ENCODE measurements around the gene SMYD3.
"Not testable (repeated sequence)": the region's sequence is repeated elsewhere in the genome, so short reads cannot be mapped to it uniquely, and the experiment has no call there.

Gene SMYD3

DNA sequence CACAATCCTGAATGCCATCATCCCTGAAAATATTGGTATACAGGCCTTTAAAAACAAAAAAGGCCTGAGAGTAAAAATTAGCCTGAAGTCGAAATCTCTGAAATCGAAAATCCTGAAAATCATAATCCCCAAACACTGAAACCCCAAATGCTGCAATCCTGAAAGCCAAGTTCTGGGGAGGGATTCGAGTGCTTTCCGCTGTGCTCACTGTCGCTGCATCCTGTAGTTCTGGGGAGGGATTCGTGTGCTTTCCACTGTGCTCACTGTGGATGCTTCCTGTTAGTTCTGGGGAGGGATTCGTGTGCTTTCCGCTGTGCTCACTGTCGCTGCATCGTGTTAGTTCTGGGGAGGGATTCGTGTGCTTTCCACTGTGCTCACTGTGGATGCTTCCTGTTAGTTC is 435.5 kb downstream of the SMYD3 start:
- not testable (repeated sequence) for DNase-seq (ENCODE audit: low read depth in 2 of 2)

DNA sequence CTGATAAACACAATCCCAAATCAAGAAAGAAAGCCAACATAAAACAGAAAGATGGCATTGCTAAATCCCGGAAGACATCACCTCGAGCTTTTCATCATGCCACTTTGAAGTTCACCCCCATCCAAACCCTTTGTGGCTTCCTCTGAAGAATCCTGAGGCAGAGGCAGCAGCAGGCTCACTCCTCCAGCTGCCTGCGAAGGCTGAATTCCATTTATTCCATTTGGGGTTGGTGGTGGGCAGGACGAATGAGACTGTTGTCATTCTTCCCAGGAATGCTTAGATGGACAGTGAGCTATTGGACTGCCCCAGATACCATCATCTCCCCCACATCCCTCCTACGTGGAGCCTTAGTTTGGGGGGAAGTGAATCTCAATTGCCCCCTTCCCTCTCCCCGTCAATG is 437.5 kb downstream of the SMYD3 start:
- DNase-seq (ENCODE audit: low read depth in 2 of 2): no peak

DNA sequence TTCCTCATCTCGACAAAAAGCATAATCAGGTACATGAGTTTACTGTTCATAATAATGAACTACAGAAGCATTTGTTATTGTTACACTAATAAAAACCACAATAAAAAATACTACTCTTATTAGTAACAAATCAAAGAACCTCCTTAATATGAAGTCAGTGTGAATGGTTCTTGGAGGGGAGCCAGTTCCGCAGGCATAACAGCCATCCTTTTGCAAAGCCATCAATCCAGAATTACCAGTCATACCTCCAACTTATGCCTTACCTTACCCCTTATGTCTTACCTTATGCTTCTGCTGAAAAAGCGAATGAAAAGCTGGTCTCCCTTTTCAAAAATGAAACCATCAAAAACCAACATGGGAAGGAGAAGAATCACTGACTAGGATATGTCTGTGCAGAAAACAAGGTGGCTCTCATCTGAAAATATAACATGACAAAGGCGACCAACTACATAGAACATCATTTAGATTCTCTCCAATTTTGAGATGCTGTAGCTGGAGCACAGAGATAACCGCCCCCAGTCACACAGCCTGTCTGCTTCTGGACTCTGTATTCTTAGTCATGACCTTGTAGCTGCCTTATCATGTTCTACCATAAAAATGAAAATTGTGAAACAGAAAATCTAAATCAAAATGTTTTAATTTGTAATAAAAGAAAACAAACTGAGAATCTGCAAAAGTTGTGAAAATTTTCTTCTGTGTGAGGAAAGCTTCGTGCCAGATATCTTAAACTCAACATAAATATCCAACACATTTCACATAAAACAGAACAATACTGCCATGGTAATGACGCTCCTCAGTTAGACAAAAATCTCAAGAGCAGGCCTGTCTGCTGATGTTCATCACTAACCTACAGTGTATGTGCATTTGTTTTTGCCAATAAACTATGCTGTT is 438.2 kb downstream of the SMYD3 start:
- DNase-seq (ENCODE audit: low read depth in 2 of 2): no peak

DNA sequence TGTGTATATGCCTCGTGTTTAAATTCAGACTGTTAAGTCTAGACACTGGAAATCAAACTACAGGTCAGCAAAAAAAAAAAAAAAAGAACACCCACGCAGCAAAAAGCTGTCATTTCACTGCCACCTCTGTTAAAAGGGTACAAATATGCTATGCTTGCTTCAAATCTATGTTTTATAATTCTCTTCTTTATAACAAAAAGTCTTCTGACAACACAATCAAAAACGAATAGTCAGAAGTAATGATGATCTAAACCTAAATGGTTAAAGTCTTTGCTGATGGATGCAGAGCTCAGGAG is 438.9 kb downstream of the SMYD3 start:
- DNase-seq (ENCODE audit: low read depth in 2 of 2): no peak

DNA sequence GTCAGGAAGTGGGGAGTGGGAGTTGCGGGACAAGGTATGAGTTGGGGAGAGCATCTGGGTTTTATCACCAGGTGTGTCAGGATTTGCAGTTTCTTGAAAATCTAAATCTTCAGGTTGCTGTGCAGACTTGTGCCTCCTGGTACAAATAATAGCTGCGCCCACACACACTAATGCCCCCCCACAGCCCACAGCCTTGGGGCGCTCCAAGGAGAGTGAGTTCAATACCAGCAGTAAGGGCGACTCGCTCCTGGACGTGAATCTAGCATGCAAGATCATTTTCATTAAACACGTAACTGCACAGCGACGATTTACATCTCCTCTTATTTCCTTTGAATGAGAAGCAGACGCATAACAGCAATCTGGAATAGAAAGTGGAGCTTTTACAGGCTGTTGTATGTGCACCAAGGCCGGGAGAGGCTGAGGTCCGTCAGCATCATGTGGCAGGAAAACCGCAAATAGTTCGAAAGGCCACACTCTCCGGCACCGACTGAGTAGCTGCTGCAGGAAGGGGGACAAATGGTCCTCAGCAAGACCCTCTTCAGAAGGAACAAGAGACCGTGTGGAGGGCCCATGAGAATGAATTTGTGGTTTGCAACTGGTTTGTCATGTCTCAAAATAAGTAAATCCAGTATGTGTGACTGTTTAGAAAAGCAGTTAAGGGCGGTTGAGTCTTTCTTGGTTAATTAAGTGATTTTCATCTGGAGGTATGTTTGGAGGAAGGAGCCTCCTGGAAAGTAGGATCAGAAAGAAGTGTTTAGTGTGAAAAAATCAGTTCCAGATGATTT is 439.5 kb downstream of the SMYD3 start:
- DNase-seq (ENCODE audit: low read depth in 2 of 2): peak; percentile 47 to 52

DNA sequence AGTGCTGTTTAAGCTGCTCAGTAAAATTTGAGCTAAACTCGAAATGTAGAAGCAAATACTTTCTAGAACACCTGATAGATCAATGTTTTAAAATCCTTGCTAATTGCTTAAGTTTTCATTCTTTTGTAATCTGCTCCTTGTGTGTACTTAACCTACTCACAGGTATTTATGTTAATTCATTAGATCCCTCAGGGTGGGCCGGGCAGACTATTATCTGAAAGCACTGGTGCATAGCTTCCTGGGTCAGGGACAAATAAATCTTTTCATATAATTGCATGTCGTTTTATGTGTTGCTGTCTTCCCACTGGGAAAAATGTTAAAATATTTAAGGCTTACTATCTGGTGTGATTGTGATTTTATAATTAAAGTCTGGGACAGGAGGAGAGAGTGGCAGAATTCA is 440.5 kb downstream of the SMYD3 start:
- no peak for DNase-seq (ENCODE audit: low read depth in 2 of 2)

DNA sequence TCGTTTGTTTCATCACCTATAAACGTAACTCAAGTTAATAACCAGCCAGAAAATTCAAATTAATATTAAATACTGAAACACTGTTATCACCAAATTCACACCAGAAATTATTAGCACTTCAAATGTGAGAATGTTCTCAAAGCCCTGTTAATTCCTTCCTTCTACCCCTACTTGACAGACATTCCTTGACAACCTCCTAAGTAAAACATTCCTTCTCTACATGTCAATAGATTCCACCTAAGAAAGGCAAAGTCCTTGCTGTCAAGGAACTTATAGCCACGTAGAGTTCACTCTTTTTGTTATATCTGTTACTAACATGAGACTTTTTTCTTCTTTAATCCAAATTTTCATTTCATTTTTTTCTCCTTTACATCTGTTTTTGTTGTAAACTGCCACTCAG is 441.5 kb downstream of the SMYD3 start:
- DNase-seq (ENCODE audit: low read depth in 2 of 2): no peak

DNA sequence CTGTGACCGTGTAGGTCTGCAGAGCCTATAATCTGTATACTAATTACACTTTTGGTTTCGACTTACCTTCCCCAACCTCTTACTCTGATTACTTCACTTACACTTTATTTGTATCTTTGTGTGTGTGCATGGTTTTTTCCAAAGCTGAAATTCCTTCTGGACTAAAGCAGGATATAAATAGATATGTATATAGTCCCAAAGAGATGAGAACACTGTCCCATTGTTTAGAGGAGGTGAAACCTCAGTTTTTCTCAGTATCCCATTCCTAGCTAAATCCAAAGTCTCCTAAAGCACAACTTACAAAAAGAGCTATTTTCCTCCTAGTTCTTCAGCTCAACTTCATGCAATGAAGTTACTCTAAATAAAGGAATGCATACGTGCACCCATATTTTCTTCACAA is 442.2 kb downstream of the SMYD3 start:
- no peak for DNase-seq (ENCODE audit: low read depth in 2 of 2)

DNA sequence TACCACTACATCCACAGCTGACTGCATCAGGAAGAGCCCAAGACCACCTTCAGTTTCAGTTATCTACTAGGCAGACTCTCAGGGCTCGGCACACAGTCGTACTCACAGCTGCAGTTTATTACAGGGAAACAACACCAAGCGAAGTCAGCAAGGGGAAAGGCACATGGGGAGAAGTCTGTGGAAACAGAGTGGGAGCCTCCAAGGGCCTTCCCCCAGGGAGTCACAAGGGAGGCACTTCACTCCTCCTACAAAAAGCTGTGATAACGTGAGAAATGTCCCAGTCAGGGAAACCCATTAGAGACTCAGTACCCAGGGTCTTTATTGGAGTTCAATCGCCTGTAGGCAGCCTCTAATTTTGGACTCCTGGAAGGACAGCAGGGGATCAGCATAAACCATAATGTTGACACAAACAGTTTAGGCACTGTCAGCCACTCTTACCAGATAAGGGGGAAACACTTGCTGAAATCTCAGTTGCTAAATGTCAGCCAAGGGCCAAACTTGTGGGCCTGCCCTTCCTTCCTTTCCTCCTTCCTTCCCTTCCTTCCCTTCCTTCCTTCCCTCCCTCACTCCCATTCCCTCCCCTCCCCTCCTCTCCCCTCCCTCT is 444.0 kb downstream of the SMYD3 start:
- DNase-seq (ENCODE audit: low read depth in 2 of 2): no peak

DNA sequence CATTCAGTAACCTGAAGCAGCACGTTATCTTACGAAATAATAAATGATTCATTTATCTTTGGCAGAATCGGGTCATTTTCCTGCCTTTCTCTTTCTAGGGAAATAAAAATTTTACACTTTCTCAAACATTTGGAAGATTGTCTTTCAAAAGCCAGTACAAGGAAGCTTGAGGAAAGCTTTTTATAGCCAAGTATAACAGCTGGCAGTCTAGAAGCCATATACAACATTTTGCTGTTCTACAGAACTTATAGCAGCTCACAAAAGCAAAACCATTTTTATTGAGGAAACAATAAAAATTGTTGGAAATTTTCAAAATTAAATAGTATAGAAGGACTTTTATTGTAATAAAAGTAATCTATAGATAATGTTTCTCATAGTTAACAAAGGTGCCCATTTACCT is 448.6 kb downstream of the SMYD3 start:
- DNase-seq (ENCODE audit: low read depth in 2 of 2): no peak

DNA sequence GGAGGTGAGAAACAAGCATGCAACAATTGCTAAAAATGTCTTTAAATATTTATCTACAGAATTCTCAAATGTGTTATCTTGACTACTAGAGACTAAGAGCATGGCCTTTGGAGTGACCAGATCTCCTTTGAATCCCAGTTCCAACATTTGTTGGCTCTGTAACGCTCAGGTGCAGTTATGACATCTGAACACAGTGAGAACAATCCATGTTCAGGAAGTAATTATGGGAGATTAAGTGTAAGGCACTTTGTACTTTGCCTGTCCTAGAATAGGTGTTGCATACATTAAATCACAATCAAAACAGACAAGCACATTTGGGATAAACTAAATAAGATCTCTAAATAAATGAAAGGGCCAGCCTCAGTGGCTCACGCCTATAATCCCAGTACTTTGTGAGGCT is 454.5 kb downstream of the SMYD3 start:
- DNase-seq (ENCODE audit: low read depth in 2 of 2): no peak

DNA sequence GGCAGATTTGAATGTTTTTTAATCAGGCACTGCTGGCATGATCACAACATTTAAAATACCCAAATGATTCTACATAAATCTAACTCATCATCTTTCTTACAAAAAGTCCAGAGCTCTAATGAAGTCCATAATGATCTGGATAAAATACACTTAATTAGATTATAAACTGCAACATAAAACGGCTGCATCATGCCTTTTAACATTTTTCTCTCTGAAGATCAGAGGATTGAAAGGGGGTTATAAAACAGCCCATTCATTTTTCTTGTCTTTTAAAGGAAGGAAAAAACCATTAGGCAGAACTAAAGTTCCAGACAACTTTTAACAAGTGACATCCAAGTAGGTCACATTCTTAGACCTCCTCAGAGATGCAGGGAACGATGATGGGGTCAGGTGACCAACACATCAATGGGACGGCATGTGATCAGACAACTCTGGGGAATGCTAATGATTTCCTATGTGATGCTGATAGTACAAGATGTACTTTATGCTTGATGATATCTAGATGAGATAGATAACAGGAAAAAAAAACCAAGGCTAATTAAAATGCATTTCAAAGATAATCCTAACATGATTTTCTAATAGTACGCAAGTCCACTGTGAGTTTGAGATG is 455.1 kb downstream of the SMYD3 start:
- no peak for DNase-seq (ENCODE audit: low read depth in 2 of 2)

DNA sequence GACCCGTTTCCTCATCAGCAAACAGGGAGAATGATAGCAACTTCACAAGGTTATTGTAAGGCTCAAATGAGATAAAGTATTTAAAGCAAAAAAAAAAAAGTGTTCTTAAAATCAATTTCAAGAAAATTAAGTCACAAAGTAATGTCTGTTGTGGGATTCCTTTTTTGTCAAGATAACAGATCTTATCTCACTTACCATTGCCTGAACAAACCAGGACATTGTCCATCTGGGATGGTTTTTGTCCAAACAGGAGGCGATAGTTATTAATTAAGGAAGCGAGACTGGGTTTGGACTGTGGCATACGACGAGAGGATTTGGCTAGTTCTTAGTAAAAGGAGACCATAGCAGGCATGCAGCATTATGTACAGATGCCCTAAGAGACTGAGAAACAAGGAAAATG is 458.4 kb downstream of the SMYD3 start:
- DNase-seq (ENCODE audit: low read depth in 2 of 2): no peak

DNA sequence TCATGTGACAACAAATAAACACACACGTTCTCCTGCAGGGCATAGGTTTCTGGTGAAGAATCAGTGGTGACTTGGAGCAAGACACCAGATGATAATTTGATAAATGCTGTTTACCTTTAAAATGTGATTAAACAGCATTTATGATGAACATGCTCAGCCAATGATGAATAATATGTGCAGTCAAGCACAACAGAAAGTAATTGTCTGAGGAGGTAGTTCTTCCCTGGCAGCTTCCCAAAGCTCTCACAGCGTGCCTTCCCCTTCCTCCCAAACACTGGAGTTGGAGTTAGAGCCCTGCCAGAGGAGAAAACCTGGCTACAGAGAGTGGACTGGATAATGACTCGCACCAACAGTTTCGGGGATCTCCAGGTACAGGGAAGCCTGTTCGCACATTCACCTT is 463.5 kb downstream of the SMYD3 start:
- DNase-seq (ENCODE audit: low read depth in 2 of 2): no peak

DNA sequence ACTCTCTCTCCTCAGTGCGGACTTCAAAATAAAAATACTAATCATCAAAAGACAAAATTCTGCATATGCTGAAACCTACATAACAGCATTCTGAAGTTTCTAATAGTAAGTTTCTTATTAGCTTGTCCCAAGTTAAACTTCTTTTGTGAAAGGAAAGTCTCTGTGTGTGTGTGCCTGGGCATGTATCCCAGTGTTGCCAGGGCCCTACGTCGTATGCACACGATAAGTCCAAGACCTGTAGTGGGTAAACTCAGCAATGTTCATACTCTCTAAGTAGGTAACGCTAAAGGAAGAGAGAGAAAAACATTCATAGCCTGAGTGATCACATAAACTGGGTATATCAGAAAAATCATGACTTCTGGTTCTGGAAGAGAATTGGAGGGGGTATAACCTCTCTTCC is 465.7 kb downstream of the SMYD3 start:
- no peak for DNase-seq (ENCODE audit: low read depth in 2 of 2)

DNA sequence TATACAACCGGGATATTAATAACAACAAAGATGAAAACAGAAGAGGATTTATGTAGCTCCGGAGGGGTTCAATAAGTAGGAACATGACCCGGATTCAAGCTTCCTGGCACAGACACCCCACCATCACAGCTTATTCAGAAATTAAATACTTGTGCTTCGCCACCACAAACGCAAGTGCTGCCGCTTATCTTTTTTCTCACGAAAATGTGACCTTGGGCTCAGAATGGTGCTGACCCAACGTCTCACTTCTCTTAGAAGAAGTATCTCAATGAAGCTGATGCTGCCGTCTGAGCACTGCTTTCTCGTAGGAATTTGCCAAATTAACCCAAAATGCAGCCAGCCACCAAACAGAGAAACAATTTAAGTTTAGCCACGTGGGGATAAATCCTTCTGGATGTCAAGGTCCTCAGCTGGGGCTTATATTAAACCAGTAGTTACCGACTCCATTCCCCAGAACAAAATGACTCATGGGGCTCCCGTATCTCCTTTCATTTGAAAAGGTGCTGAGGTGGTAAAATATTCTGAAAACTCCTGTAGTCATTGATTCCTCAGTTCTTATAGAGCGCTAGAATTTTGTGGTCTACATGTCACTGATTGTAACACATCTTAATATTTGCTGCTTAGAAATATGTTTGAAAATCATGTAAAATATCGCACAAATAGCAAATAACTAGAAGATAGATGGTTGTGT is 466.7 kb downstream of the SMYD3 start:
- DNase-seq (ENCODE audit: low read depth in 2 of 2): no peak

DNA sequence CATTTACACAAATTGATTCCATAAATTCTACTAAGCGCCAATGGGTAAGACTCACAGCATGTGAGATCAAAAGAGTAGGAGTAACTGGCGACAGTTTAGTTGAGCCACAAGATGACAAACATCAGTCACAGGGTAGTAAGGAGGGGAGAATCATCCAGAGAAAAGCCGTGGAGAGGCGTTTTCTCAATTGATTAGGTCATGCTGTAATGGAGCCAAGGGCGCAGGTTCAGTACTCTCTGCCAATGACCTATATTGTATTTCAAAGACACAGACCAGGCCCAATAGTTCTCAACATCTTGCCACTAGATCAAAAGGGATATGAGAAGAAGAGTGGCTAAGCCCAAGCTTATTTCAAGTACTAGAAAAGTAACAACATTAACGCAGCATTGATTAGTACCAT is 467.5 kb downstream of the SMYD3 start:
- no peak for DNase-seq (ENCODE audit: low read depth in 2 of 2)

DNA sequence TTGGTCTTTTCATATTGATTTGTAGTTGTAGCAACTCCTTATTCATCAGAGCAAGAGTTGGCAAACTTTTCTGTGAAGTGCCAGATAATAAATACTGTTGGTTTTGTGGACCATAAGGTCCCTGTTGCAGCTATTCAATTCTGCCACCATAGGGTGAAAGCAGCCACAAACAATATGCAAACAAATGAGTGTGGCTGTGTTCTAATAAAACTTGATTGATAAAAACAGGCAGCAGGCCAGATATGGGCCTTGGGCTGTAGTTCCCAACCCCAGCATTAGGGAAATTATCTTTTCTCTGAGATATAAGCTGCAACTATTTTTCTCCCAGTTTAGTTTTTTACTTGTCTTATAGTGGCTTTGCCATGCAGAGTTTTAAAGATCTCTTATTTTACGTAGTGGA is 469.2 kb downstream of the SMYD3 start:
- no peak for DNase-seq (ENCODE audit: low read depth in 2 of 2)

DNA sequence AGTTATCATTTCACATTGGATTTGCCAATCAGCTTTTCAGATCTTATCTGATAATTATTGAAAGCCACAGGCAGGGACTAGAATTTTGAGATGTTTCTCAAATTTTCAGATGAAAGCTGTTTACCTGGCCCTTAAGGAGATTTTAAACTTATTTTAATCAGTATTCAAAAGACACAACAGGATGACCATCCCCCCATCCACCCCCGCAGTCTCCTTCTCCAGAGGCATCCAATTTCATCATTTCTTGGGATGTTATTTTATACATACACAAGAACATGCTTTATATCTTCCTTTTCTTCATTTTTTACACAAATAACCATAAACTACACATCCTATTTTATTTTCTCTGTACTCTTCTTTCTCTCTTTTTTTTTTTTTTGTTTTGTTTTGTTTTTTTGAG is 470.9 kb downstream of the SMYD3 start:
- no peak for DNase-seq (ENCODE audit: low read depth in 2 of 2)

DNA sequence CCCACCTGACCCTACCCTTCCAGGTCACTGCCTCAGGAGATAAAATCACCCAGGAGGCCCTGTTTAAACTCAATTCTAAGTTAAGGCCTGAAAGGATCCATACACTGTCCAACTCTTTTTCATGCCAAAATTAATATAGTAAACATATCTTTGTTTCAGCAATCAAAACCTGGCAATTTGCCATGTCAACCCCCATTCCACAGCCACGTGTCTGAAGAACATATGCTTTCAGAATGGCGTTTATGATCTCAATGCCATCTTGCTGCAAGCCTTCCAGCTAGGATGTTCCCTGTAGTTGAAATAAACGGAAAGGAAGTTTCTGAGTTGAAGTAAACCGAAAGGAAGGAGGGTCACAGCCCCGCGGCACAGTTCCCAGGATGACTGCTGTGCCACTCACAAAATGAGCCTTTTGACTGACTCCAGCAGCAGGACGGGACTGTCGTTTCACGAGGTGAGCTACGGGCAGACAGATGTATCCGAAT is 472.0 kb downstream of the SMYD3 start:
- no peak for DNase-seq (ENCODE audit: low read depth in 2 of 2)

DNA sequence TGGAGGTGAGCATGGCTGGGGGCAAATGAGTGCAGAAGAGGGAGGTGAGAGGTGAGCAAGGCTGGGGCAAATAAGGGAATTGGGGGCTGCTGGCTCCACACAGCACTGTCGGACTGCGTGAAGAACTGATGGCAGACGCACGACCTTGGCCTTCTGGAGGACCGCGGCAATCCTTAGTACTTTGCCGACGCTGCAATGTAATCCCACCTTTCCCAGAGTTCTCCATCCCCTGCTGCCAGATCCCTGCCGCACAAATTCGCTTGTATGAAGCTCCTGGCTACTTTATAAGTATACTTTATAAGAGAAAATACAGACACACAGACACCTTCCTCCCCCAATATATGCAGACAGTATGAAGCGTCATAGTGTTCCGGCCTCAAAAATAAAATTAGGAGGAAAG is 472.4 kb downstream of the SMYD3 start:
- DNase-seq (ENCODE audit: low read depth in 2 of 2): no peak

DNA sequence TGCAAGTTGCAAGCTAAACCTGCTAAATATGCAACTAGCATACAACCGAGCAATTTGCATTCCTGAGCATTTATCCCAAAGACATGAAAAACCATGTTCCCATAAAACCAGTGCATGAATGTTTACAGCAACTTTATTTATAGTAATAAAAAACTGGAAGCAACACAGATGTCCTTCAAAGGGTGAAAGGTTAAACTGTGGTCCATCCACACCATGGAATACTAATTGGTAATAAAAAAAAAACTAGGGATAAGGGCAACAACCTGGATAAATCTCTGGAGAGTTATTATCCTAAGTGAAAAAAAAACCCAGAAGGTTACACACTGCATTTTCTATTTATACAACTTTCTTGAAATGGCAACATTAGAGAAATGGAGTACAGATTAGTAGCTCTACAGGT is 474.1 kb downstream of the SMYD3 start:
- DNase-seq (ENCODE audit: low read depth in 2 of 2): no peak
